SK-N-SH treated with all-trans-retinoic acid at 6 μM for 48 hours (cell line): ENCODE results near the gene FLNC.

Experiments
- ATAC-seq: fragments of 200-7000 bp; cut with Tn5 transposase; 3 replicates; pipeline ENCODE4 v1.9.1; 2020; ENCODE audit warnings: mild to moderate bottlenecking, moderate library complexity
- CSDC2 ChIP-seq: fragments of 250-450 bp; sonication (Bioruptor Pico); IDR thresholded peaks from 2 replicates; pipeline ENCODE4 v1.5.0; 2020; ENCODE audit warnings: mild to moderate bottlenecking, moderate library complexity
- GLIS3 ChIP-seq: fragments of 250-450 bp; sonication (Bioruptor Pico); IDR thresholded peaks from 2 replicates; pipeline ENCODE4 v1.5.0; 2020; ENCODE audit warnings: mild to moderate bottlenecking, moderate library complexity
- OSR1 ChIP-seq: fragments of 250-450 bp; sonication (Bioruptor Pico); IDR thresholded peaks from 2 replicates; pipeline ENCODE4 v1.8.0; 2022; ENCODE audit warnings: moderate library complexity, mild to moderate bottlenecking, inconsistent platforms
- TCF4 ChIP-seq: fragments of 250-450 bp; sonication (Bioruptor Pico); IDR thresholded peaks from 2 replicates; pipeline ENCODE4 v1.8.0; 2021; ENCODE audit warnings: mild to moderate bottlenecking, moderate library complexity, borderline replicate concordance
- ZFP3 ChIP-seq: fragments of 250-450 bp; sonication (Bioruptor Pico); IDR thresholded peaks from 2 replicates; pipeline ENCODE4 v1.5.0; 2020; ENCODE audit warnings: mild to moderate bottlenecking, moderate library complexity
- ZFP30 ChIP-seq: fragments of 450-650 bp; formaldehyde crosslinking; IDR thresholded peaks from 2 replicates; pipeline ENCODE4 v1.5.0; 2022; ENCODE audit warnings: mild to moderate bottlenecking, moderate library complexity
- ZNF565 ChIP-seq: fragments of 450-650 bp; formaldehyde crosslinking; conservative IDR thresholded peaks from 2 replicates; pipeline ENCODE4 v1.5.0; 2020; ENCODE audit warnings: low read depth, mild to moderate bottlenecking, moderate library complexity
- TF ChIP-seq, protein P1 (sequence below): fragments of 250-450 bp; sonication (Bioruptor Pico); IDR thresholded peaks from 2 replicates; pipeline ENCODE4 v1.5.0; 2020; ENCODE audit warnings: mild to moderate bottlenecking, moderate library complexity
- TF ChIP-seq, protein P2 (sequence below): fragments of 250-450 bp; sonication (Bioruptor Pico); IDR thresholded peaks from 2 replicates; pipeline ENCODE4 v1.5.1; 2020; ENCODE audit warnings: low read depth, mild to moderate bottlenecking, moderate library complexity
- TF ChIP-seq, protein P3 (sequence below): fragments of 250-450 bp; sonication (Bioruptor Pico); IDR thresholded peaks from 2 replicates; pipeline ENCODE4 v1.8.0; 2020; ENCODE audit warnings: mild to moderate bottlenecking, moderate library complexity, borderline replicate concordance

The FLNC gene

DNA sequence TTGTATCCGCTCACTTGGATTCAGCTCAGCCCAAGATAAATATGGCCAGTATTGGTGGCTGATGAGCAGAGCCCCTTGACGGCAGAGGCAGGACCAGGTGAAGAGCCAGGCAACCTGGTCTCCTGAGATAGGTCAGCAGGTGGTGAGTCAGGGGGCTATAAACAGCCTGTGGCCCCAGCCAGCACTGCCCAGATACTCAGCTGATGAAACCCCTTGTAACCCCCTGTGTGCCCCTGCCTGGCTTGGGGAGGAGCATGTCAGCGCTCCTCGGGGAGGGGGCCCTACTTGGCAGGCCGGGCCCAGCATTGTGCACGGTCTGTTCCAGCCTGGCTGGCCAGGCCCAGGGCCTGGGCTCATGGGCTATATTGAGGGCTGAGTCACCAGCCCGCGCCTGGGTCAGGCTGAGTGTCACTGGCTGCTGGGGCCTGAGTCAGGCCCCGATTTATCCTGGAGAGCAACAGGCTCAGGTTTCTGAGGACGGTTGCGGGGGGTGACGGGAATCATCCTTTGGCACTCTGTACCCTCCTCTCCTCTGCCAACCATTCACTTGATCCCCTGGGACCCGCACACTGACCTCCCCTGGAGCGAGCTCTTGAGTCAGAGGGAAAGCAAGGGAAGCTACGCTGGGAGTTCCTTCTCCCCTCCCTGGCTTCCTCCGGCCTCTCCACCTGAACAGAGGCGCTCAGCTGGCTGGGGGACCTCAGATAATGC, 2.8 kb upstream of the FLNC start:
- ATAC-seq, result peak; percentile 58
- TF ChIP-seq ZNF565, result no peak
- TF ChIP-seq OSR1 (CRISPR knock-in tag), result 0 out of 2 replicates have a peak, but pooled peaks have one; percentile 25
- TF ChIP-seq GLIS3 (CRISPR knock-in tag), result 0 out of 2 replicates have a peak, but pooled peaks have one; percentile 65
- TF ChIP-seq, protein P1, sequence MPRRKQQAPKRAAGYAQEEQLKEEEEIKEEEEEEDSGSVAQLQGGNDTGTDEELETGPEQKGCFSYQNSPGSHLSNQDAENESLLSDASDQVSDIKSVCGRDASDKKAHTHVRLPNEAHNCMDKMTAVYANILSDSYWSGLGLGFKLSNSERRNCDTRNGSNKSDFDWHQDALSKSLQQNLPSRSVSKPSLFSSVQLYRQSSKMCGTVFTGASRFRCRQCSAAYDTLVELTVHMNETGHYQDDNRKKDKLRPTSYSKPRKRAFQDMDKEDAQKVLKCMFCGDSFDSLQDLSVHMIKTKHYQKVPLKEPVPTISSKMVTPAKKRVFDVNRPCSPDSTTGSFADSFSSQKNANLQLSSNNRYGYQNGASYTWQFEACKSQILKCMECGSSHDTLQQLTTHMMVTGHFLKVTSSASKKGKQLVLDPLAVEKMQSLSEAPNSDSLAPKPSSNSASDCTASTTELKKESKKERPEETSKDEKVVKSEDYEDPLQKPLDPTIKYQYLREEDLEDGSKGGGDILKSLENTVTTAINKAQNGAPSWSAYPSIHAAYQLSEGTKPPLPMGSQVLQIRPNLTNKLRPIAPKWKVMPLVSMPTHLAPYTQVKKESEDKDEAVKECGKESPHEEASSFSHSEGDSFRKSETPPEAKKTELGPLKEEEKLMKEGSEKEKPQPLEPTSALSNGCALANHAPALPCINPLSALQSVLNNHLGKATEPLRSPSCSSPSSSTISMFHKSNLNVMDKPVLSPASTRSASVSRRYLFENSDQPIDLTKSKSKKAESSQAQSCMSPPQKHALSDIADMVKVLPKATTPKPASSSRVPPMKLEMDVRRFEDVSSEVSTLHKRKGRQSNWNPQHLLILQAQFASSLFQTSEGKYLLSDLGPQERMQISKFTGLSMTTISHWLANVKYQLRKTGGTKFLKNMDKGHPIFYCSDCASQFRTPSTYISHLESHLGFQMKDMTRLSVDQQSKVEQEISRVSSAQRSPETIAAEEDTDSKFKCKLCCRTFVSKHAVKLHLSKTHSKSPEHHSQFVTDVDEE (CRISPR knock-in tag), result no peak
- 0 out of 2 replicates have a peak, but pooled peaks have one; percentile 49 for TF ChIP-seq ZFP3 (CRISPR knock-in tag)
- TF ChIP-seq TCF4 (CRISPR knock-in tag), result no peak

DNA sequence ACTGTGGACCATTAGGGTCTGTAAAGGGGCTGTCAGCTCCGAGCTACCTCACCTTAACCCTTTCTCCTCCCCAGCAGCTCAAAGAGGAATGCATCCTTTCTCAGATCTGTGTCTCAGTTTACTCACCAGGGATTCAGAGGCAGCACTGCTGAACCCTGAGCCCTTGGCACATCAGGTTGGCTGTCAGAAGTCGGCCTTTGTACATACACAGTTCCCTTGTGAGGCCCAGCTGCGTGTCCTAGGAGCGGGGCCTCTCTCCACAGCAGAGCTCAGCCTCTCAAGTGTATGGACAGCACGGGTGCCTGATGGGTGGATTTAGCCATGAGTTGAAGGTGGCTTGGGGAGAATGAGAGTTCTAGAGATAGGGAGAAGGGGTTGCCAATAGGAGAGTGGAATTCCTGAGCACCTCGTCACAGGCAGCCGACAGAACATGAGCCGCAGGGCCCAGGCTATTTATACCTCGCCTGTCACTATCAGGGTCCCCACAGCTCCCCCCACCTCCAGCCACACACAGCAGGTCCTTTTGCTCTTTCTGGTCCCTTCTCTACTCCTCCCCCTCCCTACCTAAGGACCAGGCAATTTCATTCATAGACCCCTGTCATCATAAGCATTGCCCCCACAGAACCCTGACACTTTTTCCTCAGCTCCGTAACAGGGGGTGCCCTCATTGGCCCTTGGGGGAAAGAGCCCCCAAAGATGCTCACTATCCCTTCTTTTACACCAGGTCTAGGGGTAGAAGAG, 2.1 kb upstream of the FLNC start:
- TF ChIP-seq GLIS3 (CRISPR knock-in tag) (no peak), ZNF565 (no peak), CSDC2 (CRISPR knock-in tag) (no peak), ZFP30 (CRISPR knock-in tag) (no peak), TCF4 (CRISPR knock-in tag) (no peak)
- TF ChIP-seq, protein P1 (CRISPR knock-in tag), result no peak
- TF ChIP-seq, protein P2, sequence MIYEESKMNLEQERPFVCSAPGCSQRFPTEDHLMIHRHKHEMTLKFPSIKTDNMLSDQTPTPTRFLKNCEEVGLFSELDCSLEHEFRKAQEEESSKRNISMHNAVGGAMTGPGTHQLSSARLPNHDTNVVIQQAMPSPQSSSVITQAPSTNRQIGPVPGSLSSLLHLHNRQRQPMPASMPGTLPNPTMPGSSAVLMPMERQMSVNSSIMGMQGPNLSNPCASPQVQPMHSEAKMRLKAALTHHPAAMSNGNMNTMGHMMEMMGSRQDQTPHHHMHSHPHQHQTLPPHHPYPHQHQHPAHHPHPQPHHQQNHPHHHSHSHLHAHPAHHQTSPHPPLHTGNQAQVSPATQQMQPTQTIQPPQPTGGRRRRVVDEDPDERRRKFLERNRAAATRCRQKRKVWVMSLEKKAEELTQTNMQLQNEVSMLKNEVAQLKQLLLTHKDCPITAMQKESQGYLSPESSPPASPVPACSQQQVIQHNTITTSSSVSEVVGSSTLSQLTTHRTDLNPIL (CRISPR knock-in tag), result no peak
- peak; percentile 50 for ATAC-seq

DNA sequence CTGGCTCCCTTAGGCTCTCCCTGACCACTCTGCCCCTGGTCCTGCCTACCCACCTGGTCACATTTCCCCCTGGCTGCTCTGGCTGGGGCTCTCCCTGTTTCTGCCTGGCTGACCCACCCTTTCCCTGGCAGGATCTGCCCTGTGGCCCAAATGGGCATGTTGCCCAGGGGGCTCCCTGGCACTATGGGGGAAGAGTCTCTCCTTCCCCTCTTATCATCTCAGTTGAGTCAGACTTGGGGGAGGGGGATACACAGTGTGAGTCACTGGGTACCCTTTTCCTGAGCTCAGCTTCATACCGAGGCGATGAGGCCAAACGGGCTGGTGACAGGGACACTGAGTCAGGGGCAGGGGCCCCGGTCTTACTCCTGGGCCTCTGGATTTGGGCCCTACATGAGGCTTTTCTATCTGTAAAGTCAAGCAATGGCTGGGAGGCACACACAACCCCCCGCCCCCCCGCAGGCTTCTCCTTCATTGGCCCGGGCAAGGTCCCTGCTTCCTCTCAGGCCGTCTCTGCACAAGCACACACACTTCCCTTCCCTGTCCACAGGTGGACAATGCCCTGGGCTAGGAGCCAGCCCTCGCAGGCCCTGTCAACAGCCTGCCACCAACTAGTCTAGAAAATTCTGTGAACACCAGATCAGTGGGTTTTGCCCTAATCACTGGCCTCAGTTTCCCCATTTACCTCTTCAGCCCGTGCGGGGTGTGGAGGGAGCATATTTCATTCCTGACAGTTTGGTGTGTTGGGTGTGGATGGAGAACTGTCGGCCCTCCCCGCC, 627 bp upstream of the FLNC start:
- TF ChIP-seq ZFP3 (CRISPR knock-in tag), result 0 out of 2 replicates have a peak, but pooled peaks have one; percentile 38
- TF ChIP-seq, protein P3, sequence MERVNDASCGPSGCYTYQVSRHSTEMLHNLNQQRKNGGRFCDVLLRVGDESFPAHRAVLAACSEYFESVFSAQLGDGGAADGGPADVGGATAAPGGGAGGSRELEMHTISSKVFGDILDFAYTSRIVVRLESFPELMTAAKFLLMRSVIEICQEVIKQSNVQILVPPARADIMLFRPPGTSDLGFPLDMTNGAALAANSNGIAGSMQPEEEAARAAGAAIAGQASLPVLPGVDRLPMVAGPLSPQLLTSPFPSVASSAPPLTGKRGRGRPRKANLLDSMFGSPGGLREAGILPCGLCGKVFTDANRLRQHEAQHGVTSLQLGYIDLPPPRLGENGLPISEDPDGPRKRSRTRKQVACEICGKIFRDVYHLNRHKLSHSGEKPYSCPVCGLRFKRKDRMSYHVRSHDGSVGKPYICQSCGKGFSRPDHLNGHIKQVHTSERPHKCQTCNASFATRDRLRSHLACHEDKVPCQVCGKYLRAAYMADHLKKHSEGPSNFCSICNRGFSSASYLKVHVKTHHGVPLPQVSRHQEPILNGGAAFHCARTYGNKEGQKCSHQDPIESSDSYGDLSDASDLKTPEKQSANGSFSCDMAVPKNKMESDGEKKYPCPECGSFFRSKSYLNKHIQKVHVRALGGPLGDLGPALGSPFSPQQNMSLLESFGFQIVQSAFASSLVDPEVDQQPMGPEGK, result no peak
- no peak for ATAC-seq

DNA sequence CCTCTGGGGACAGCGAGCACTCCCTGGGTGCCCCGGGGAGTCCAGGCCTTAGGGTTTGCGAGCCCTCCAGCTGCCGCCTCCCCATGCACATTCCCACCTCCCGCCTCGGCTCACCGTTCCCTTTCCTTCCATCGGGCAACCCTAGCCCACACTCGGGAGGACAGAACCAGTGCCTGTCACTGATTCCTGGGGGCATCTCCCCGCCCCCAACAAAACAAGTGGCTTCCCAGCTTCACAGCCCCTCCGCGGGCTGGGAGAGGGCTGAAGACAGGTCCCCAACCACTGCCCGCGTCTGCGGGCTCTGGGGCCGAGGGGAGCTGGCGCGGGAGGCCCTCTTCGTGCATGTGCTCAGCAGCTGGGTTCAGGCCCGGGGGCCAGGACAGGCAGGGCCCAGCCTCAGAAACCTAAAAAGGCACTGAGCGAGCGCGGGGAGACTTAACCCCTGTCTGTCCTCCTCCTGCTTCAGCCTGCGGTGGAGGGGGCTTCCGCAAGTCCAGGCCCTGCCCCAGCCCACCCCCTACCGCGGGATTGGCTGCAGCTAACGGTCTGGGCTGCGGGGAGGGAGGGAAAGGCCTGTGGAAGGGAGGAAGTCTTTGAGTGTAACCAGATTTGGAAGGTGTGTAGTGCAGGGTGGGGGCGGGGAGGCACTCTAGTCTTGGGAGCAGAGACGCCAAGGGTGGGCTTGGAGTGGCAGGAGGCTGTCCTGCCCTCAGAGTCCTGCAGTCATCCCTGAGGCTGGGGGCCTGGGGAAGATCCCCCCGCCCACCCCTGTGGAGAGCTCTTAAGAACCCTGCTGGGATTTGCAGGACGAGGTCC, 1.2 kb downstream of the FLNC start:
- ATAC-seq, result peak; percentile 27
- TF ChIP-seq, protein P2 (CRISPR knock-in tag), result no peak
- 0 out of 2 replicates have a peak, but pooled peaks have one; percentile 63 for TF ChIP-seq CSDC2 (CRISPR knock-in tag)
